H9 (cell line): ENCODE data around the gene TLE4. TPM values are rescaled to one million over a fixed set of nuclear protein-coding genes. Genes with fewer than 3 reads are reported as not detected.

ENCODE experiments used
- DNase-seq: peaks from one replicate; pipeline ENCODE4 v3.0.0-alpha.2; 2017
- H2AFZ ChIP-seq: one replicate; pipeline ENCODE4 v1.6.1; 2013; ENCODE audit warnings: mild to moderate bottlenecking, low read length, control low read depth, moderate library complexity
- H2AK5ac ChIP-seq: 2 replicates; pipeline ENCODE4 v1.6.1; 2013; ENCODE audit warnings: low read length, control low read depth, mixed read lengths; ENCODE audit not compliant: insufficient read length
- H2BK120ac ChIP-seq: one replicate; pipeline ENCODE4 v1.6.1; 2013; ENCODE audit warnings: low read depth, mild to moderate bottlenecking, low read length, control low read depth, inconsistent platforms; ENCODE audit not compliant: poor library complexity, severe bottlenecking
- H2BK12ac ChIP-seq: 2 replicates; pipeline ENCODE4 v1.6.1; 2013; ENCODE audit warnings: low read length, control low read depth, mixed read lengths, low read depth; ENCODE audit not compliant: insufficient read length
- H2BK15ac ChIP-seq: 2 replicates; pipeline ENCODE4 v1.6.1; 2013; ENCODE audit warnings: low read depth, low read length, control low read depth
- H2BK20ac ChIP-seq: one replicate; pipeline ENCODE4 v1.6.1; 2013; ENCODE audit warnings: low read depth, mild to moderate bottlenecking, low read length, control low read depth, inconsistent platforms; ENCODE audit not compliant: poor library complexity, severe bottlenecking
- H2BK5ac ChIP-seq: 2 replicates; pipeline ENCODE4 v1.6.1; 2013; ENCODE audit warnings: low read length, control low read depth, mixed read lengths; ENCODE audit not compliant: insufficient read length
- H3K14ac ChIP-seq: 2 replicates; pipeline ENCODE4 v1.6.1; 2013; ENCODE audit warnings: low read length, control low read depth; ENCODE audit not compliant: insufficient read depth
- H3K18ac ChIP-seq: 2 replicates; pipeline ENCODE4 v1.6.1; 2013; ENCODE audit warnings: low read depth, mild to moderate bottlenecking, mixed read lengths, low read length, control low read depth; ENCODE audit not compliant: insufficient read length
- H3K23ac ChIP-seq: 2 replicates; pipeline ENCODE4 v1.6.1; 2013; ENCODE audit warnings: low read length, control low read depth, mixed read lengths, low read depth; ENCODE audit not compliant: insufficient read length
- H3K23me2 ChIP-seq: 2 replicates; pipeline ENCODE4 v1.6.1; 2013; ENCODE audit warnings: low read depth, mild to moderate bottlenecking, mixed read lengths, low read length, control low read depth; ENCODE audit not compliant: insufficient read length, poor library complexity, severe bottlenecking
- H3K27ac ChIP-seq: 2 replicates; pipeline ENCODE4 v1.5.1; 2013; ENCODE audit warnings: low read length, control low read depth, mixed read lengths, low read depth; ENCODE audit not compliant: insufficient read length
- H3K27me3 ChIP-seq: 2 replicates; pipeline ENCODE4 v1.6.1; 2013; ENCODE audit warnings: low read length, control low read depth, inconsistent platforms; ENCODE audit not compliant: insufficient read depth
- H3K4ac ChIP-seq: 2 replicates; pipeline ENCODE4 v1.6.1; 2013; ENCODE audit warnings: low read depth, mild to moderate bottlenecking, control low read depth, inconsistent platforms, low read length, moderate library complexity
- H3K4me1 ChIP-seq: 2 replicates; pipeline ENCODE4 v1.6.1; 2013; ENCODE audit warnings: low read length, control low read depth, inconsistent platforms; ENCODE audit not compliant: insufficient read depth
- H3K4me2 ChIP-seq: 2 replicates; pipeline ENCODE4 v1.6.1; 2013; ENCODE audit warnings: low read length, control low read depth, mixed read lengths; ENCODE audit not compliant: insufficient read length, insufficient read depth
- H3K56ac ChIP-seq: 2 replicates; pipeline ENCODE4 v1.6.1; 2013; ENCODE audit warnings: low read depth, mild to moderate bottlenecking, mixed read lengths, low read length, control low read depth; ENCODE audit not compliant: insufficient read length
- H3K79me1 ChIP-seq: 2 replicates; pipeline ENCODE4 v1.6.1; 2013; ENCODE audit warnings: low read depth, mild to moderate bottlenecking, moderate library complexity, low read length, control low read depth, inconsistent platforms; ENCODE audit not compliant: insufficient read depth, poor library complexity, severe bottlenecking
- H3K79me2 ChIP-seq: 2 replicates; pipeline ENCODE4 v1.6.1; 2013; ENCODE audit warnings: low read length, control low read depth, inconsistent platforms; ENCODE audit not compliant: insufficient read depth
- H3K9ac ChIP-seq: 2 replicates; pipeline ENCODE4 v1.6.1; 2013; ENCODE audit warnings: low read length, control low read depth, mixed read lengths; ENCODE audit not compliant: insufficient read length; ENCODE audit errors: extremely low read depth
- H3K9me3 ChIP-seq: one replicate; pipeline ENCODE4 v1.6.1; 2013; ENCODE audit warnings: low read depth, low read length, inconsistent platforms; ENCODE audit not compliant: control insufficient read depth
- H3T11ph ChIP-seq: one replicate; pipeline ENCODE4 v1.6.1; 2013; ENCODE audit warnings: mild to moderate bottlenecking, low read length, control low read depth, inconsistent platforms
- H4K20me1 ChIP-seq: one replicate; pipeline ENCODE4 v1.6.1; 2013; ENCODE audit not compliant: control insufficient read depth, insufficient read length, insufficient read depth
- H4K5ac ChIP-seq: 2 replicates; pipeline ENCODE4 v1.6.1; 2013; ENCODE audit warnings: low read depth, mild to moderate bottlenecking, mixed read lengths, low read length, control low read depth; ENCODE audit not compliant: insufficient read length
- H4K8ac ChIP-seq: replicated peaks from 2 replicates; pipeline ENCODE4 v1.6.1; 2013; ENCODE audit warnings: low read length, control low read depth, mixed read lengths, low read depth; ENCODE audit not compliant: insufficient read length
- H4K91ac ChIP-seq: 2 replicates; pipeline ENCODE4 v1.6.1; 2013; ENCODE audit warnings: low read depth, mild to moderate bottlenecking, moderate library complexity, mixed read lengths, low read length, control low read depth; ENCODE audit not compliant: insufficient read length
- H3K27ac Mint-ChIP-seq, 3 experiments: 2 replicates in 2 of 3; 3 replicates in 1 of 3; pipeline ENCODE4 v1.8.0; 2020 to 2021; ENCODE audit warnings: mixed read lengths in 3 of 3, mild to moderate bottlenecking in 1 of 3, moderate library complexity in 1 of 3
- H3K27me3 Mint-ChIP-seq: 2 replicates; pipeline ENCODE4 v1.8.0; 2021; ENCODE audit warnings: low read depth, mild to moderate bottlenecking, moderate library complexity, mixed read lengths
- H3K36me3 Mint-ChIP-seq, 3 experiments: 2 replicates in 2 of 3; 3 replicates in 1 of 3; pipeline ENCODE4 v1.8.0; 2020 to 2021; ENCODE audit warnings: low read depth in 3 of 3, mixed read lengths in 3 of 3; ENCODE audit not compliant: insufficient read depth in 1 of 3
- H3K4me1 Mint-ChIP-seq, 2 experiments: 2 replicates each; pipeline ENCODE4 v1.8.0; 2020; ENCODE audit warnings: mixed read lengths in 2 of 2
- H3K4me3 Mint-ChIP-seq, 2 experiments: 2 replicates in 1 of 2; 3 replicates in 1 of 2; pipeline ENCODE4 v1.8.0; 2020 to 2021; ENCODE audit warnings: mild to moderate bottlenecking in 2 of 2, mixed read lengths in 2 of 2, moderate library complexity in 1 of 2
- H3K9me3 Mint-ChIP-seq, 2 experiments: 2 replicates in 1 of 2; 3 replicates in 1 of 2; pipeline ENCODE4 v1.8.0; 2020; ENCODE audit warnings: mild to moderate bottlenecking in 2 of 2, mixed read lengths in 2 of 2, moderate library complexity in 1 of 2
- CTCF ChIP-seq: fragments of 200-600 bp; sonication (generic); conservative IDR thresholded peaks from 3 replicates; pipeline ENCODE4 v1.8.0; 2021; ENCODE audit warnings: antibody characterized with exemption, mild to moderate bottlenecking
- WGBS: extraction: QIAGEN DNeasy Blood & Tissue Kit; methylation state at CpG from one replicate; pipeline ENCODE4 v1.1.7; 2013; ENCODE audit warnings: missing lambda C conversion rate, low lambda C conversion rate, mixed read lengths; ENCODE audit not compliant: insufficient read length; ENCODE audit errors: extremely low coverage; 5-methylcytosine and 5-hydroxymethylcytosine counted together
- total RNA-seq: library from RNA; stranded (reverse); gene quantifications from 2 replicates; pipeline ENCODE4 v1.2.1, GENCODE V29; 2021

TLE4 gene
- total RNA-seq, 1 experiment from 2014 or later = 35.1 TPM

- no peak overlapping the region for H2BK15ac ChIP-seq
- no peak overlapping the region for H3K23ac ChIP-seq
- no peak overlapping the region for H3K4ac ChIP-seq
- H3K23me2 ChIP-seq = no peaks in the 10 kb centered on the region
- no peak overlapping the region for H2AK5ac ChIP-seq
- no peak overlapping the region for H2BK5ac ChIP-seq
- no peak overlapping the region for H3K27ac ChIP-seq
- no peak overlapping the region for H4K8ac ChIP-seq
- TF ChIP-seq CTCF = no peak
- H3K79me2 ChIP-seq = no peaks in the 10 kb centered on the region
- no peak overlapping the region for H4K91ac ChIP-seq
- H3K4me2 ChIP-seq = no peak overlapping the region
- H3K4me1 ChIP-seq = no peaks in the 10 kb centered on the region; the same call in 1 of the 2 replicates
- H3K56ac ChIP-seq = no peak overlapping the region
- H3K18ac ChIP-seq = no peak overlapping the region
- no peak overlapping the region for H2BK120ac ChIP-seq
- no peaks in the 10 kb centered on the region for H4K20me1 ChIP-seq
- H2BK12ac ChIP-seq = no peak overlapping the region
- no peak for DNase-seq
- H3K36me3 Mint-ChIP-seq = peaks cover 10 to 29% (median 18%) of the 10 kb centered on the region in 3 experiments
- H3T11ph ChIP-seq = no peak overlapping the region
- H4K5ac ChIP-seq = no peak overlapping the region
- H3K27me3 Mint-ChIP-seq = no peaks in the 10 kb centered on the region
- H2BK20ac ChIP-seq = no peak overlapping the region
- H3K9me3 ChIP-seq = no peaks in the 10 kb centered on the region
- H3K27me3 ChIP-seq = no peaks in the 10 kb centered on the region
- H2AFZ ChIP-seq = no peak overlapping the region
- H3K27ac Mint-ChIP-seq = no peak overlapping the region
- no peak overlapping the region for H3K9ac ChIP-seq
- no peak overlapping the region for H3K4me3 Mint-ChIP-seq
- no peak overlapping the region for H3K14ac ChIP-seq
- H3K79me1 ChIP-seq = no peaks in the 10 kb centered on the region
- peaks cover 8 to 11% of the 10 kb centered on the region in 2 experiments; a peak in 3 of 5 replicates for H3K9me3 Mint-ChIP-seq
- WGBS = no CpG with 5 or more reads among the region's 2 CpGs
- H3K4me1 Mint-ChIP-seq = no peaks in the 10 kb centered on the region; a peak in 2 of 4 replicates
Measured at GRCh38 chr9:79642671-79643070, 70.9 kb downstream of the TLE4 start.
